ENCODE measurements around the gene NUDCD2.

- TF ChIP-seq, protein P1, sequence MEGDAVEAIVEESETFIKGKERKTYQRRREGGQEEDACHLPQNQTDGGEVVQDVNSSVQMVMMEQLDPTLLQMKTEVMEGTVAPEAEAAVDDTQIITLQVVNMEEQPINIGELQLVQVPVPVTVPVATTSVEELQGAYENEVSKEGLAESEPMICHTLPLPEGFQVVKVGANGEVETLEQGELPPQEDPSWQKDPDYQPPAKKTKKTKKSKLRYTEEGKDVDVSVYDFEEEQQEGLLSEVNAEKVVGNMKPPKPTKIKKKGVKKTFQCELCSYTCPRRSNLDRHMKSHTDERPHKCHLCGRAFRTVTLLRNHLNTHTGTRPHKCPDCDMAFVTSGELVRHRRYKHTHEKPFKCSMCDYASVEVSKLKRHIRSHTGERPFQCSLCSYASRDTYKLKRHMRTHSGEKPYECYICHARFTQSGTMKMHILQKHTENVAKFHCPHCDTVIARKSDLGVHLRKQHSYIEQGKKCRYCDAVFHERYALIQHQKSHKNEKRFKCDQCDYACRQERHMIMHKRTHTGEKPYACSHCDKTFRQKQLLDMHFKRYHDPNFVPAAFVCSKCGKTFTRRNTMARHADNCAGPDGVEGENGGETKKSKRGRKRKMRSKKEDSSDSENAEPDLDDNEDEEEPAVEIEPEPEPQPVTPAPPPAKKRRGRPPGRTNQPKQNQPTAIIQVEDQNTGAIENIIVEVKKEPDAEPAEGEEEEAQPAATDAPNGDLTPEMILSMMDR (IDR thresholded peaks at IDR 0.05; ENCODE audit: borderline replicate concordance, extremely low read depth, low read length, poor library complexity, severe bottlenecking): no peak
- TF ChIP-seq EZH2 (IDR thresholded peaks at IDR 0.05; ENCODE audit: borderline replicate concordance, low read depth, low read length, severe bottlenecking): no peak
Measured at GRCh38 chr5:163402007-163402406, 57.9 kb downstream of the NUDCD2 start.

All from DND-41 (cell line).